GM18517 (cell line): ENCODE results near the gene NAV3.

Experiments used
- ATAC-seq: cut with Tn5 transposase; IDR thresholded peaks from one replicate; pipeline ENCODE4 v1.9.1; 2021; ENCODE audit warnings: mild to moderate bottlenecking, moderate library complexity; ENCODE audit not compliant: unreplicated experiment

NAV3 gene

GRCh38 chr12:77919450-77919849, 88.8 kb downstream of the NAV3 start:
- no peak for ATAC-seq

GRCh38 chr12:77923882-77924281, 93.2 kb downstream of the NAV3 start:
- no peak for ATAC-seq

GRCh38 chr12:77924703-77925102, 94.0 kb downstream of the NAV3 start:
- no peak for ATAC-seq

- peak; percentile 99 for ATAC-seq
These were observed 94.9 kb downstream of the NAV3 start for GRCh38 chr12:77925536-77926108.

- no peak for ATAC-seq
These were observed 97.4 kb downstream of the NAV3 start for GRCh38 chr12:77928078-77928477.

- no peak for ATAC-seq
These were observed 101.5 kb downstream of the NAV3 start for GRCh38 chr12:77932216-77932615.

- ATAC-seq: no peak
These were observed 107.6 kb downstream of the NAV3 start for GRCh38 chr12:77938301-77938700.

- ATAC-seq: no peak
These were observed 109.3 kb downstream of the NAV3 start for GRCh38 chr12:77940011-77940423.

GRCh38 chr12:77940567-77940966, 109.9 kb downstream of the NAV3 start:
- no peak for ATAC-seq

- ATAC-seq: no peak
These were observed 110.7 kb downstream of the NAV3 start for GRCh38 chr12:77941401-77941800.

- no peak for ATAC-seq
These were observed 112.8 kb downstream of the NAV3 start for GRCh38 chr12:77943466-77943865.

- ATAC-seq: no peak
These were observed 115.9 kb downstream of the NAV3 start for GRCh38 chr12:77946541-77947061.

GRCh38 chr12:77947330-77947729, 116.6 kb downstream of the NAV3 start:
- ATAC-seq: no peak

- ATAC-seq: no peak
These were observed 117.1 kb downstream of the NAV3 start for GRCh38 chr12:77947746-77948145.

GRCh38 chr12:77949943-77950342, 119.2 kb downstream of the NAV3 start:
- no peak for ATAC-seq

- ATAC-seq: no peak
These were observed 123.0 kb downstream of the NAV3 start for GRCh38 chr12:77953528-77954205.

GRCh38 chr12:77954206-77954555, 123.5 kb downstream of the NAV3 start:
- no peak for ATAC-seq

- no peak for ATAC-seq
These were observed 126.4 kb downstream of the NAV3 start for GRCh38 chr12:77957062-77957461.

- no peak for ATAC-seq
These were observed 133.0 kb downstream of the NAV3 start for GRCh38 chr12:77963576-77964178.

- no peak for ATAC-seq
These were observed 135.1 kb downstream of the NAV3 start for GRCh38 chr12:77965790-77966189.

GRCh38 chr12:77968021-77968420, 137.3 kb downstream of the NAV3 start:
- ATAC-seq: no peak

- no peak for ATAC-seq
These were observed 137.9 kb downstream of the NAV3 start for GRCh38 chr12:77968571-77968970.
